Measurements from ENCODE around the gene CHD5.
A peak's percentile ranks its signal among the peaks of the same experiment; 100 is the strongest.

Gene CHD5

DNA sequence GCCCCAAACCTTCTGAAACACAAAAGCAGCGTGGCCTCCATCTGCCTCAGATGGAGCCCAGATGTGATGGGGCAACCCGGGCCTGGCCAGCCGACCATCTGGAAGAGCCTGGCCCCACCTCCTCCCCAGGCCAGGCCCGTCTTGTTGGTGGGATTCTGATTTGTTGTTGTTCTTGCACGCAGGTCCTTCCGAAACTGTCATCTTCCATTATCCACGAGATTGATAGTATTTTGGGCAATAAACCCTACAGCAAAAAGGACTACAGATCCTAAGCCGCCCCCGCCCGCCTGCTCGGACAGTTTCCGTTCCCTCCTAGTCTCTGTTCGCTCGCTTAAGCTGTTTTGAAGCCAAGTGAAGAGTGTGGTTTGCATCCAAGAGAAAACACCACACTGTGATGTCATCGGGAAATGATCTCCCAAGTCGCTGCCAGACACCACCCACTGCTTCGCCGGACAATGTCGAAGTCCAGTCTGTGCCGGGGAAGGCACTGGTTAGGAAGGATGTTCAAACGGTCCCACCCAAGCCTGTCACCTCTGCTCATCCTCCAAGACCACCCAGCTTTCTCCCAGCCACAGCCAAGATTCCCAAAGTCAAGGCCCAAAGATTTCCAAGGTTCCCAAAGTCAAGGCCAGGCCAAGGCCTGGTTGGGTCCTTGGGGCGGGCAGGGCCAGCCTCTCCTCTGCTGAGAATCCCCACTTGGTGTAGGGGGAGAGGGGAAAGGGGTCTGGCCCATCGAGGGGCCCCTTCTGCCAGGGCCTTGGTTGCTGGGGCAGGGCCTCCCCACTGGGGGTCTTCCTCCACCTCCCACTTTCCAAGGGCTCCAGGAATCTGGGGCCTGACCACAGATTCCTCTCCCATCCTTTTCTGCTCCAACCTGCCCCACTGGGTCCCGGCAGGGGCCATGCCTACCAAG lies 81.6 kb downstream of the CHD5 start:
- intact Hi-C loops (cut with DNase I; ENCODE audit: low total_unique reads): no loop called here
- H3K9me3 ChIP-seq: no peaks in the 10 kb centered on the region
- H3K27me3 ChIP-seq: peaks cover 0 to 53% of the 10 kb centered on the region in 2 donors
- TF ChIP-seq, protein P1, sequence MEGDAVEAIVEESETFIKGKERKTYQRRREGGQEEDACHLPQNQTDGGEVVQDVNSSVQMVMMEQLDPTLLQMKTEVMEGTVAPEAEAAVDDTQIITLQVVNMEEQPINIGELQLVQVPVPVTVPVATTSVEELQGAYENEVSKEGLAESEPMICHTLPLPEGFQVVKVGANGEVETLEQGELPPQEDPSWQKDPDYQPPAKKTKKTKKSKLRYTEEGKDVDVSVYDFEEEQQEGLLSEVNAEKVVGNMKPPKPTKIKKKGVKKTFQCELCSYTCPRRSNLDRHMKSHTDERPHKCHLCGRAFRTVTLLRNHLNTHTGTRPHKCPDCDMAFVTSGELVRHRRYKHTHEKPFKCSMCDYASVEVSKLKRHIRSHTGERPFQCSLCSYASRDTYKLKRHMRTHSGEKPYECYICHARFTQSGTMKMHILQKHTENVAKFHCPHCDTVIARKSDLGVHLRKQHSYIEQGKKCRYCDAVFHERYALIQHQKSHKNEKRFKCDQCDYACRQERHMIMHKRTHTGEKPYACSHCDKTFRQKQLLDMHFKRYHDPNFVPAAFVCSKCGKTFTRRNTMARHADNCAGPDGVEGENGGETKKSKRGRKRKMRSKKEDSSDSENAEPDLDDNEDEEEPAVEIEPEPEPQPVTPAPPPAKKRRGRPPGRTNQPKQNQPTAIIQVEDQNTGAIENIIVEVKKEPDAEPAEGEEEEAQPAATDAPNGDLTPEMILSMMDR (IDR thresholded peaks at IDR 0.05): no peak
- H3K4me1 ChIP-seq: no peaks in the 10 kb centered on the region
- no peaks in the 10 kb centered on the region for H3K36me3 ChIP-seq
- H3K27ac ChIP-seq: no peak overlapping the region
- H3K4me3 ChIP-seq: no peak overlapping the region
- peak in 1 of 2 donors; percentile 38 for DNase-seq

DNA sequence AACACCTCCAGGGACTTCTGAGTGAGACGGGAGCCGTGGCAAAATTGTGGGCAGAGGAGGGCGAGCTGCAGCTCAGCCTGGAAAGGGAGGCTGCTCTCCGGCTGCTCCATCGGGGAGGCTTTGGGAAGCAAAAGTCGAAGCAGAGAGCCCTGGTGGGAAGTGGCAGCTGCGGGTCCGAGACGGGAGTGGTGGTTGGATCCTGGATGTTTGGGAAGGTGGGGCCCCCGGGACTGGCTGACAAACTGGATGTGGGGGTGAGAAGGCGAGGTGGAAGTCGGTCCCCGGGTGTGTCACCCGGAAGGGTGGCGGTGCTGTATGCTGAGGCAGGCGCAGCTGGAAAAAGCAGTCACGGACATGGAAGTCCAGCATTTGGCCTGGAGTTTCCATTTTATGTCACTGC lies 82.3 kb downstream of the CHD5 start:
- Histone ChIP-seq H3K36me3 (no peaks in the 10 kb centered on the region), H3K4me1 (no peaks in the 10 kb centered on the region), H3K4me3 (no peak overlapping the region), H3K27me3 (peaks cover 0 to 46% of the 10 kb centered on the region in 2 donors), H3K9me3 (no peaks in the 10 kb centered on the region), H3K27ac (no peak overlapping the region)
- DNase-seq: no peak
- intact Hi-C loops (cut with DNase I; ENCODE audit: low total_unique reads): no loop called here
- TF ChIP-seq, protein P1 (IDR thresholded peaks at IDR 0.05): no peak

DNA sequence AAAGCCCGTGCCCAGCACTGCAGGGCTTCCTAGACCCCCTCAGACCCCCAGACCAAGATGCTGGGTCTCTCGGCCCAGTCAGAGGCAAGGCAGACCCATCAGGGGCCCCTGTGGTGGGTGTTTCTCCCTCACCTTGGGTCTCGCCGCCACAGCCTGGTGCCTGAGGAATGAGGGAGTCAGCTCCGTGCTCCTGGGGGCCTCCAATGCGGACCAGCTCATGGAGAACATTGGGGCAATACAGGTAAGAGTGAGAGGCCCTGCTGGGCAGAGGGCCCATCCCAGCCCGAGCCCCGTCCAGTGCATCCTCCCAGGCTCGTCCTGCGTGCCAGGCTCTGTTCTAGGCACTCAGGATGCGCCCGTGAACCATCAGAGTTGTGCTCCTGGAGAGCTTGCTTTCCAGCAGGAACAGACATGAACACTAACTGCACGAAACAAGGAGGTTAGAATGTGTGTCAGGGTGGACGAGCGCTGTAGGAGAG lies 83.0 kb downstream of the CHD5 start:
- Histone ChIP-seq H3K27ac (no peak overlapping the region), H3K36me3 (no peaks in the 10 kb centered on the region), H3K4me3 (no peak overlapping the region), H3K4me1 (no peaks in the 10 kb centered on the region), H3K9me3 (no peaks in the 10 kb centered on the region), H3K27me3 (peaks cover 0 to 43% of the 10 kb centered on the region in 2 donors)
- TF ChIP-seq, protein P1 (IDR thresholded peaks at IDR 0.05): no peak
- no peak for DNase-seq
- intact Hi-C loops (cut with DNase I; ENCODE audit: low total_unique reads): no loop called here

DNA sequence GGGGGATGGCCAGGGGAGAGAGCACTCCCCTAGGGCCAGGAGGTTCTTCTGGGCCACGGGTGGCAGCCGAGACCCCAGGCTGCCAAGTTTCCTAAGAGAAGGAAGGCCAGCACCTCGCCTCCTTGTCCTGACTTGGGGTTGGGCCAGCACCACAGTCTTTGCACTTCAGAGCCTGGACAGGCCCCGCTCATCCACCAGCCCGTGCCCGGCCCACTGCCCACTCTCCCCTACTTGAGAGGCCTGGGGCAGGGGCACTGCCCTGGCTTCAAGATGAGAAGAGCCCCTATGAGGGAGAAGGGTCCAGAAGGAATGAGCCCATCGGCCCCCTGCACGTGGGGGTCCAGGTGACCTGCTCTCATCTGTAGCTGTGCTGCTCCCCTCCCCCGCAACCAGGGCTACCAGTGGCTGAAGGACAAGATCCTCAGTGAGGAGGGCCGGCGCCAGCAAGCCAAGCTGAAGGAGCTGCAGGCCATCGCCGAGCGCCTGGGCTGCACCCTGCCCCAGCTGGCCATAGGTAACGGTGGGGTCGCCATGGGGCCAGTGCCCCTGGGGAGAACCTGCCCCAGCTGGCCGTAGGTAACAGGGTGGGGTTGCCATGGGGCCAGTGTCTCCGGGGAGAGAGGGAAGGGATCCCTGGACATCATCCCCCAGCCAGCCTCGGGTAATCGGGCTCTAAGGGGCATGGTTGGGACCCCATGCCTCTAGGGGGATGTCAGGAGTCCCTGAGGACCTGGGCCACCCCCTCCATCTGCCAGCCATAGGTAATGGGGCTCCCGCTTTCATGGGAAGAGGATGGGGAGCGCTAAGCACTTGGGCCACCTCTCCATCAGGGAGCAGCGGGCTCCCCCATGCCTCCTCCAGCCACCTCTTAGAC lies 83.6 kb downstream of the CHD5 start:
- no peaks in the 10 kb centered on the region for H3K9me3 ChIP-seq
- H3K36me3 ChIP-seq: no peaks in the 10 kb centered on the region
- no peaks in the 10 kb centered on the region for H3K4me1 ChIP-seq
- peaks cover 0 to 38% of the 10 kb centered on the region in 2 donors for H3K27me3 ChIP-seq
- intact Hi-C loops (cut with DNase I; ENCODE audit: low total_unique reads): no loop called here
- DNase-seq: no peak
- H3K27ac ChIP-seq: no peak overlapping the region
- no peak overlapping the region for H3K4me3 ChIP-seq
- TF ChIP-seq, protein P1 (IDR thresholded peaks at IDR 0.05): no peak

DNA sequence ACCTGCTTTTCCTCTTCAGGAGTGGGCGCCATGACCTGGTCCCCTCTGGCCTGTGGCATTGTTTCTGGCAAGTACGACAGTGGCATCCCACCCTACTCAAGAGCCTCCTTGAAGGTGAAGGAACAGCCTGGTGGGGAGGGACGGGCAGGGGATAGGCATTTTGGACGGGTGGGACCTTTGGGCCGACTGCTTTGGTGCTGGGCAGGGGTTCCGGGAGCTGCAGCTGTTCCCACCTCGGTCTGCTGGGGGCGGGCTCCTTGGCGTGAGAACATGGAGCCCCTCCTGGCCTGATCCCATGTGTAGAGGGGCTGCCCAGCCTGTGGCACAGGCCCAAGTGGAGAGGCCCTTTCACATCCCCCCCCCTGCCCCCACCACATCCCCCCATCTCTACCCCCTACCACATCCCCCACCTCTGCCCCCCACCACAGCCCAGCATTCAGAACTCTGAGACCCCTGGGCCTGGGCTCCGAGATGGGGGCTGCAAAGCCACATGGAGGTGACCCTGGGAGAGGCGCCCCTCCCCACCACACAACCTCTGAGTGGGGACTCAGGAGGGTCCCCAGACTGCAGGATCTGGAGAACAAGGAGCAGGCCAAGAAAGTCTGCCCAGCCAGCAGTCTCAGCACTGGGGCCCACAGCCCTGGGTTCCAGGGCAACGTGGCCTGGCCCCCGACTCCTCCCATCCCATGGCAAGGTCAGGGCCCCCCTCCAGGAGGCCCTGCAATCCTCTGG lies 84.4 kb downstream of the CHD5 start:
- no peak for DNase-seq
- Histone ChIP-seq H3K9me3 (no peaks in the 10 kb centered on the region), H3K27ac (no peak overlapping the region), H3K4me1 (no peaks in the 10 kb centered on the region), H3K36me3 (no peaks in the 10 kb centered on the region), H3K27me3 (peaks cover 0 to 32% of the 10 kb centered on the region in 2 donors), H3K4me3 (no peak overlapping the region)
- intact Hi-C loops (cut with DNase I; ENCODE audit: low total_unique reads): no loop called here
- TF ChIP-seq, protein P1 (IDR thresholded peaks at IDR 0.05): no peak

Measured in tibial artery (tissue), 4 donors.